Dendritic cell treated with granulocyte-macrophage colony-stimulating factor and Interleukin-4, amounts not matched to agents 40 ng/mL and 50 ng/mL, for 4 days (primary cell): ENCODE measurements around the gene DCC.
"Not testable (repeated sequence)": the region's sequence is repeated elsewhere in the genome, so short reads cannot be mapped to it uniquely, and the experiment has no call there.

Experiments
- H3K27ac Mint-ChIP-seq: one replicate; pipeline ENCODE4 v1.8.0; 2022; ENCODE audit warnings: mild to moderate bottlenecking, mixed read lengths
- H3K27me3 Mint-ChIP-seq: one replicate; pipeline ENCODE4 v1.8.0; 2022; ENCODE audit warnings: mild to moderate bottlenecking, mixed read lengths
- H3K36me3 Mint-ChIP-seq: one replicate; pipeline ENCODE4 v1.8.0; 2022; ENCODE audit warnings: low read depth, mixed read lengths
- H3K4me1 Mint-ChIP-seq: one replicate; pipeline ENCODE4 v1.8.0; 2022; ENCODE audit warnings: low read depth, mixed read lengths
- H3K4me3 Mint-ChIP-seq: one replicate; pipeline ENCODE4 v1.8.0; 2022; ENCODE audit warnings: mild to moderate bottlenecking, moderate library complexity, mixed read lengths
- H3K9me3 Mint-ChIP-seq: one replicate; pipeline ENCODE4 v1.8.0; 2022; ENCODE audit warnings: mixed read lengths
- intact Hi-C: fragments of 100-400 bp; cut with micrococcal nuclease; formaldehyde crosslinking; loops from one replicate; pipeline ENCODE4 v1.15.0; 2022

Gene DCC

DNA sequence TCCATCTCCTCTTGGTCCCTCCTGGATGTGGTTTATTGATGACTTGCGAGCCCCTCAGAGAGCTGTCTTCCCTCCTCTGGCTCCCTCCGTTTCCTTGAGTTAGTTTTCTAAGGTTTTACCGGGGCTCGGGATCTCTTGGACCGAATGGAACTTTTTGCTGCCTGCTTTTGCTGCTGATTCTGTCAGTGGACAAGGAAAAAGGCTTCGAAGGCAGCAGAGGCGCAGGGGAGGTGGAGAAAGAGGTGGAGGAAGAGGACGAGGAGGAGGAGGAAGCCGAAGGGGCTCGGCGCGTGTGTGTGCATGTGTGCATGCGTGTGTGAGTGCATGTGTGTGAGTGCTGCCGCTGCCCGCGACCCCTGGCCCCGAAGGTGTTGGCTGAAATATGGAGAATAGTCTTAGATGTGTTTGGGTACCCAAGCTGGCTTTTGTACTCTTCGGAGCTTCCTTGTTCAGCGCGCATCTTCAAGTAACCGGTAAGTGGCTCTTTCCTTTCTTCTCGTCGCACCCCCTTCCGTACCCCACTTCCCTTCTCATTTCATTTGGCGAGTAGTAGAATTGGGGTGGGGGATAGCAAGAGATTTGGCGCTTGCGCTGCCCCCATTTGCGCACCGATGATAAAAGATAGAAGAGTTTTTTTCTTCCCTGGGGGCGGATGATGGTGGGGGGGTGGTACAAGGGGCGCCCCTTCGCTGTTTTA is 557 bp downstream of the DCC start:
- Mint-ChIP-seq H3K4me3 (no peak overlapping the region), H3K4me1 (no peaks in the 10 kb centered on the region), H3K9me3 (no peaks in the 10 kb centered on the region), H3K27me3 (peaks cover 33% of the 10 kb centered on the region), H3K27ac (no peak overlapping the region), H3K36me3 (no peaks in the 10 kb centered on the region)
- intact Hi-C loops: no loop called here

DNA sequence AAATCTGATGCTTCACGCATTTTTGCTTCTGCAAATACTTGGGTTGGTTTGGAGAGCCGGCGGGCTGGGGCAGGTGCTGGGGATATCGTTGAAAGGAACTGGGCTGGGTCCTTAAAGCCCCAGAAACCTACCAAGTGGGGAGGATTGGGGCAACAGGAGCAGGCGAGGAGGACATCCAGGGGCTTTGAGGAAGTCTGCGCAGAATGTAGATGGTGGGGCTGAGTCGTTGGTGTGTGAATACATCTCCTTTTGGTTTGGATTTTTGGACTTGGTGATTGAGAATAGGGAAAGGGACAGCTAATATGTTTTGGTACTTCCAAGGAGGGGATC is 1.1 kb downstream of the DCC start:
- H3K4me3 Mint-ChIP-seq: no peak overlapping the region
- H3K27me3 Mint-ChIP-seq: peaks cover 33% of the 10 kb centered on the region
- intact Hi-C loops: no loop called here
- H3K9me3 Mint-ChIP-seq: no peaks in the 10 kb centered on the region
- no peaks in the 10 kb centered on the region for H3K36me3 Mint-ChIP-seq
- no peak overlapping the region for H3K27ac Mint-ChIP-seq
- H3K4me1 Mint-ChIP-seq: no peaks in the 10 kb centered on the region

GRCh38 chr18:52341608-52342381 is 1.8 kb downstream of the DCC start:
- H3K27ac Mint-ChIP-seq: no peak overlapping the region
- peaks cover 33% of the 10 kb centered on the region for H3K27me3 Mint-ChIP-seq
- H3K9me3 Mint-ChIP-seq: no peaks in the 10 kb centered on the region
- H3K4me1 Mint-ChIP-seq: no peaks in the 10 kb centered on the region
- intact Hi-C loops: no loop called here
- no peak overlapping the region for H3K4me3 Mint-ChIP-seq
- H3K36me3 Mint-ChIP-seq: no peaks in the 10 kb centered on the region

- no peaks in the 10 kb centered on the region for H3K36me3 Mint-ChIP-seq
- no peaks in the 10 kb centered on the region for H3K4me1 Mint-ChIP-seq
- no peaks in the 10 kb centered on the region for H3K9me3 Mint-ChIP-seq
- H3K27ac Mint-ChIP-seq: no peak overlapping the region
- peaks cover 33% of the 10 kb centered on the region for H3K27me3 Mint-ChIP-seq
- intact Hi-C loops: no loop called here
- no peak overlapping the region for H3K4me3 Mint-ChIP-seq
Measured at GRCh38 chr18:52342456-52342855, 2.5 kb downstream of the DCC start.

GRCh38 chr18:52343138-52343537 is 3.1 kb downstream of the DCC start:
- Mint-ChIP-seq H3K4me1 (no peaks in the 10 kb centered on the region), H3K27me3 (peaks cover 33% of the 10 kb centered on the region), H3K36me3 (no peaks in the 10 kb centered on the region), H3K4me3 (no peak overlapping the region), H3K27ac (no peak overlapping the region), H3K9me3 (no peaks in the 10 kb centered on the region)
- intact Hi-C loops: no loop called here

- Mint-ChIP-seq H3K9me3 (no peaks in the 10 kb centered on the region), H3K4me3 (no peak overlapping the region), H3K27ac (no peak overlapping the region), H3K36me3 (no peaks in the 10 kb centered on the region), H3K4me1 (no peaks in the 10 kb centered on the region), H3K27me3 (peaks cover 32% of the 10 kb centered on the region)
- intact Hi-C loops: no loop called here
Measured at GRCh38 chr18:52343731-52344340, 3.8 kb downstream of the DCC start.

DNA sequence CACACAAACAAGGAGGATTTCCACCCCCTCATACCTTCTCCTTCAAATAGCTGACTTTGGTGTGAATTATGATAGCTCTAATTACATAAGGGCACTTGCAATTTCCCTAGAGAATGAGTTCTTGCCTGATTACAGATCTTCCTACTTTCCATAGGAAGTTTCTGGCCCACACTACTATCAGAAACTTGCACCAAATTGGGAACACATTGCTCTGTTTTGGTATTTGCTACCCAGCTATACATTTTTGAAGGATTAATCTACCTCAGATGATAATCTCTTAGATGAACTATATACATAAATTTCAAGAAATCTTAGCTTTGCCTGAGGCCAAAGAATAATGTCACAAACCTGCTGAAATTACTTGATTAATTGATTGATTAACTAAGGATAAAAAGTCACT is 4.9 kb downstream of the DCC start:
- peaks cover 23% of the 10 kb centered on the region for H3K27me3 Mint-ChIP-seq
- intact Hi-C loops: no loop called here
- H3K27ac Mint-ChIP-seq: no peak overlapping the region
- no peaks in the 10 kb centered on the region for H3K4me1 Mint-ChIP-seq
- H3K9me3 Mint-ChIP-seq: no peaks in the 10 kb centered on the region
- H3K36me3 Mint-ChIP-seq: no peaks in the 10 kb centered on the region
- H3K4me3 Mint-ChIP-seq: no peak overlapping the region

DNA sequence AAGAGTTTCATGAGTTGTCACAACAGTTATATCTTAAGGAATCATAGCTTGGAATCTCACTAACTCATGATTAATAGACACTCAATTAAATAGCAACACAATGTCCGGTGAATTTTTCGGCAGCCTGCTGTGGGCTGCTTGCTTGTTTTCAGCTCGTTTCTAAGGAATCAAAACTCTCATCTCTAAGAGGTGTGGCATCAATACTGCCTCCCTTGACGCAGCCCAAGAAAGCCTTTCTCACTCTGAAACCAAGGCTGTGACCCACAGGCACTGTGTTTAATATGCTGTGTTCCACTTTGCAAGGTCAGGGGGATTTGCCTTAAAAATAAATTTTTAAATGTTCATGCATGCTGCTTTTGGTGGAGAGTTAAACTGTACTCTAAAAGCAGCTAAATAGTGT is 5.4 kb downstream of the DCC start:
- Mint-ChIP-seq H3K27ac (no peak overlapping the region), H3K36me3 (no peaks in the 10 kb centered on the region), H3K4me3 (no peak overlapping the region)

DNA sequence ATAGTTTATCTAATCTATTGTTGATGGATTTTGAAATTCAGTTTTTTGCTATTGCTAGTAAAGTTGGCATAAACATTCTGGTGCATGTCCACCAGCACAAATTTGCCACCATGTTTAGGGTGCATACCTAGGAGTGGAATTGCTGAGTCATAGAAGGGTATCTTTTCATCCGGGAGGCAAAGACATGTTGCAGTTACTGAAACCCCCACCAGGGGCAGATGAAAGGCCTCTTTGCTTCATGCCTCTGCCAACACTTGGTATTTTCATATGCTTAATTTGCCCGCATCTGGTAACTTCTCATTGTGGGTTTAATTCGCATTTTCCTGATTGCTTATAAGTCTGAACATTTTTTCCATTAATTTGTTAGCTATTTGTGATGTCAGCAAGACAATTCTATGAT is 8.2 kb downstream of the DCC start:
- no peaks in the 10 kb centered on the region for H3K9me3 Mint-ChIP-seq
- no peak overlapping the region for H3K27ac Mint-ChIP-seq
- intact Hi-C loops: no loop called here
- H3K4me1 Mint-ChIP-seq: no peaks in the 10 kb centered on the region
- H3K27me3 Mint-ChIP-seq: no peaks in the 10 kb centered on the region
- H3K36me3 Mint-ChIP-seq: no peaks in the 10 kb centered on the region
- H3K4me3 Mint-ChIP-seq: no peak overlapping the region

More for the DNA sequence above, 5.4 kb downstream of the DCC start:
- Mint-ChIP-seq H3K27me3 (peaks cover 18% of the 10 kb centered on the region), H3K4me1 (no peaks in the 10 kb centered on the region), H3K9me3 (no peaks in the 10 kb centered on the region)
- intact Hi-C loops: no loop called here

GRCh38 chr18:52349498-52349897 is 9.5 kb downstream of the DCC start:
- Mint-ChIP-seq H3K27ac (no peak overlapping the region), H3K27me3 (no peaks in the 10 kb centered on the region), H3K4me1 (no peaks in the 10 kb centered on the region), H3K9me3 (no peaks in the 10 kb centered on the region), H3K36me3 (no peaks in the 10 kb centered on the region), H3K4me3 (no peak overlapping the region)
- intact Hi-C loops: no loop called here

GRCh38 chr18:52352920-52353319 is 12.9 kb downstream of the DCC start:
- intact Hi-C loops: no loop called here
- H3K4me3 Mint-ChIP-seq: no peak overlapping the region
- H3K36me3 Mint-ChIP-seq: no peaks in the 10 kb centered on the region

GRCh38 chr18:52353589-52353988 is 13.6 kb downstream of the DCC start:
- no peak overlapping the region for H3K27ac Mint-ChIP-seq
- H3K36me3 Mint-ChIP-seq: no peaks in the 10 kb centered on the region
- intact Hi-C loops: no loop called here
- H3K9me3 Mint-ChIP-seq: no peaks in the 10 kb centered on the region
- H3K4me1 Mint-ChIP-seq: no peaks in the 10 kb centered on the region
- H3K27me3 Mint-ChIP-seq: no peaks in the 10 kb centered on the region
- no peak overlapping the region for H3K4me3 Mint-ChIP-seq

More at GRCh38 chr18:52352920-52353319, 12.9 kb downstream of the DCC start:
- Mint-ChIP-seq H3K27me3 (no peaks in the 10 kb centered on the region), H3K27ac (no peak overlapping the region), H3K9me3 (no peaks in the 10 kb centered on the region), H3K4me1 (no peaks in the 10 kb centered on the region)

DNA sequence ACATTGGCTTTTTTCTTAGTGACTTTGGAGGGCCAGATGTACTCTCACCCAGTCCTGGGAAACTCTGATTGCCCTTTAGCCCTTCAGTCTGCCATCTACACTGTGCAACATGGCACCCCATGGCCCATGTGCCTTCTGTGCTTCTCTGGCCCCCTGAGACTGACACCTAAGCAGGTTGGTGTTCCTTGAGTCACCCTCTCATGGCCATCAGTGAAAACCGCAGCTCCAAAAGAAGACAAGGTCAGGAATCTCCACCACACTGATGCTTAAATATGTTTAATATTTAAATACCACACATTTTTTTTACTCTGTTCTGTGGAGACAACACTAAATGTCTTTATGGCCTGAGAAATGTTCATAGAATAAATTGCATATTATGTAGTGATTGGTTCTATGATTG is 23.9 kb downstream of the DCC start:
- Mint-ChIP-seq H3K27ac (no peak overlapping the region), H3K27me3 (no peaks in the 10 kb centered on the region), H3K36me3 (no peaks in the 10 kb centered on the region), H3K4me3 (no peak overlapping the region), H3K9me3 (no peaks in the 10 kb centered on the region), H3K4me1 (no peaks in the 10 kb centered on the region)
- intact Hi-C loops: no loop called here

GRCh38 chr18:52366851-52367250 is 26.9 kb downstream of the DCC start:
- H3K4me1 Mint-ChIP-seq, H3K4me3 Mint-ChIP-seq, H3K27me3 Mint-ChIP-seq, H3K27ac Mint-ChIP-seq, H3K36me3 Mint-ChIP-seq, intact Hi-C loops, H3K9me3 Mint-ChIP-seq: not testable (repeated sequence)
